Mesothelial cell of epicardium (in vitro differentiated cells): Measurements from ENCODE around the gene PDE4D. TPM values are rescaled to one million over a fixed set of nuclear protein-coding genes. Genes with fewer than 3 reads are reported as not detected.

Experiments used
- DNase-seq, 2 experiments: peaks; one replicate each; pipeline ENCODE4 v3.0.0; 2021; ENCODE audit warnings: low spot score in 2 of 2; ENCODE audit not compliant: unreplicated experiment in 2 of 2
- H3K27ac Mint-ChIP-seq: 2 replicates; pipeline ENCODE4 v1.8.0; 2021; ENCODE audit warnings: mixed read lengths
- H3K27me3 Mint-ChIP-seq: 2 replicates; pipeline ENCODE4 v1.8.0; 2021; ENCODE audit warnings: low read depth, mixed read lengths
- H3K36me3 Mint-ChIP-seq: 2 replicates; pipeline ENCODE4 v1.8.0; 2021; ENCODE audit warnings: mixed read lengths
- H3K4me1 Mint-ChIP-seq: 2 replicates; pipeline ENCODE4 v1.8.0; 2021; ENCODE audit warnings: mixed read lengths
- H3K4me3 Mint-ChIP-seq: 2 replicates; pipeline ENCODE4 v1.8.0; 2021; ENCODE audit warnings: mild to moderate bottlenecking, moderate library complexity, mixed read lengths
- H3K9me3 Mint-ChIP-seq: 2 replicates; pipeline ENCODE4 v1.8.0; 2021; ENCODE audit warnings: mixed read lengths
- total RNA-seq: library from RNA; stranded (reverse); gene quantifications from 3 replicates; pipeline ENCODE4 v1.2.1, GENCODE V29; 2021
- TF ChIP-seq, protein P1 (sequence below): fragments of 200-600 bp; sonication (generic); IDR thresholded peaks from one replicate; pipeline ENCODE4 v1.5.0; 2021; ENCODE audit warnings: antibody characterized with exemption; ENCODE audit not compliant: unreplicated experiment

PDE4D gene
- total RNA-seq, 1 donor from 2014 or later, result 105 TPM

DNA sequence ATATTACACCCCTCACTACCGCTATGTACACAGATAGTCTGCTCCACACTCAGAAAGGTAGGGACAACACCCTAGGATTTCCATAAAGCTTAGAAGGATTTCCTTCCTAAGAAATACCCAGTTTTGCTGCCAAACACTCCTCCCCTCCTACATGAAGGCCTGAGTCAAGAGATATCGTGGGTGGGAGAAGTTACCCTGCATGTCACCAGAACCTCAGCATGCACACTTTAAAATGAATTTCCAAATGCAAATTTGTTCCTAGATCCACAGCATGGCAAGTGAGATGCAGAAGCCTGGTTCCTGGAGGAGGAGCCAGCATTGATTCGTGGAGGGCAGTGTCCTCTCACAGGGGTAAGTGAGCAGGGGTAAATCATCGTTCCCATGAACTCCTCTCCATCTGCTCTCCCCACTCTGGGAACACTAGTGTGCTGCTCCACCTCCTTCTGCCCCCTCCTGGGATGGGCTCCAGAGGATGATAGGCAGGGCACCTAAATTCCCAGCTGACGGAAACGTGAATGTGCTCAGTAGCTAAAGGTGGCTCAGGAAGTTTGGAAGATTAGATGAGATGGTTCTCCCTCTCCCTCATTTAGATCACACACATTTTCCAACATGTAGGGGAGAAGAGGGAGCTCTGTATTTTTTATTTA is 76.7 kb downstream of the PDE4D start:
- H3K27me3 Mint-ChIP-seq, result peaks cover 3% of the 10 kb centered on the region
- H3K27ac Mint-ChIP-seq, result no peak overlapping the region
- no peak for DNase-seq
- H3K9me3 Mint-ChIP-seq, result no peaks in the 10 kb centered on the region
- no peaks in the 10 kb centered on the region for H3K36me3 Mint-ChIP-seq
- no peak overlapping the region for H3K4me3 Mint-ChIP-seq
- peaks cover 4% of the 10 kb centered on the region for H3K4me1 Mint-ChIP-seq
- TF ChIP-seq, protein P1, sequence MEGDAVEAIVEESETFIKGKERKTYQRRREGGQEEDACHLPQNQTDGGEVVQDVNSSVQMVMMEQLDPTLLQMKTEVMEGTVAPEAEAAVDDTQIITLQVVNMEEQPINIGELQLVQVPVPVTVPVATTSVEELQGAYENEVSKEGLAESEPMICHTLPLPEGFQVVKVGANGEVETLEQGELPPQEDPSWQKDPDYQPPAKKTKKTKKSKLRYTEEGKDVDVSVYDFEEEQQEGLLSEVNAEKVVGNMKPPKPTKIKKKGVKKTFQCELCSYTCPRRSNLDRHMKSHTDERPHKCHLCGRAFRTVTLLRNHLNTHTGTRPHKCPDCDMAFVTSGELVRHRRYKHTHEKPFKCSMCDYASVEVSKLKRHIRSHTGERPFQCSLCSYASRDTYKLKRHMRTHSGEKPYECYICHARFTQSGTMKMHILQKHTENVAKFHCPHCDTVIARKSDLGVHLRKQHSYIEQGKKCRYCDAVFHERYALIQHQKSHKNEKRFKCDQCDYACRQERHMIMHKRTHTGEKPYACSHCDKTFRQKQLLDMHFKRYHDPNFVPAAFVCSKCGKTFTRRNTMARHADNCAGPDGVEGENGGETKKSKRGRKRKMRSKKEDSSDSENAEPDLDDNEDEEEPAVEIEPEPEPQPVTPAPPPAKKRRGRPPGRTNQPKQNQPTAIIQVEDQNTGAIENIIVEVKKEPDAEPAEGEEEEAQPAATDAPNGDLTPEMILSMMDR, result no peak

DNA sequence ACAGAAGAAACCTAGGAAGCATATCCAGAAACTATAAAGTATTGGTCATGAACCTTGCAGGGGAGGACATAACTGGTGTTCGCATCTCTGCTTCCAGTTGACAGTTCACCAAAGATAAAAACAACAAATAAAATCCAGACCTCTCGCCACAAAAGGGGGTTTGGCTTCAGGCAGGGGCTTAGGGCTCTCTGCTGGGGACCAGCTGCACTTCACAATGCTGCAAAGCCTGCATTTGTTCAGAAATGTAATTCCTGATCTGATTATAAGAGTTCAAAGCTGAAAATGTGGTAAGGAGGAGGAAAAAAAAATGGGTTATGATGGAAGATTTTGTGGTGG is 79.0 kb downstream of the PDE4D start:
- no peak overlapping the region for H3K27ac Mint-ChIP-seq
- H3K4me1 Mint-ChIP-seq, result peaks cover 8% of the 10 kb centered on the region
- TF ChIP-seq, protein P1, result no peak
- no peak overlapping the region for H3K4me3 Mint-ChIP-seq
- H3K9me3 Mint-ChIP-seq, result no peaks in the 10 kb centered on the region
- peaks cover 8% of the 10 kb centered on the region for H3K27me3 Mint-ChIP-seq
- DNase-seq, result no peak
- H3K36me3 Mint-ChIP-seq, result no peaks in the 10 kb centered on the region

DNA sequence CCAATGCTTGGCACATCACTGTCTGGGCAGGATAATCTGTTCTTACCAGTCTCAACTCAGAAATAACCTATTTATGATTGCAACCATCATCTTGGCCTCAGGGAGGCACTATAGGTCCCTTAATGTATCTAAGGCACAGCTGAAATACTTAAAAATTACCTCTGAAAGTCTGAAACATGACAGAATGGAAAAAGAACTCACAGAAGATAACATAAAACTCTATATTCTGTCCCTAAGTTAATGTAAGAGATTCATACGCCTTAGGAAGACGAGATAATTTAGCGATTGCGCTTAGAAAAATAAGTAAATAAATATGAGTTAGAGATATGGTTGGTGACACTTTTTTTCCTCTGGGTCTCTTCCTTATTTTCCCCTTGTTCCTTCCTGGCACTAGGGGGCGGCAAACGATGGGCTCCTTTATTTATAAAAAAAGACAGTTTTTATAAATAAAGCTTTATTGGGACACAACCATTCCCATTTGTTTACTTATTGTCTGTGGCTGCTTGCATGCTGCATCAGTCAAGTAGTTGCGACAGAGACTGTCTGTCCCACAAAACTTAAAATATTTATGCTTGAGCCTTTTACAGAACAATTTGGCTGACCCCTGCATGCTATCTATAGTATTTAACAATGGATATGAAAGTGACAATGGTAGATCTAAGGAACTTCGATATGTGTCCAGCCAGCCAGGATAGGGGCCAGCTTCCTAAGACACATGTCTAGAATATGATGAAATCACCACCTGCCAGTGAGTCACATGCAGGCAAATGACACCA is 79.6 kb downstream of the PDE4D start:
- Mint-ChIP-seq H3K4me1 (peaks cover 8% of the 10 kb centered on the region), H3K27me3 (peaks cover 8% of the 10 kb centered on the region), H3K27ac (no peak overlapping the region), H3K9me3 (no peaks in the 10 kb centered on the region), H3K4me3 (no peak overlapping the region), H3K36me3 (no peaks in the 10 kb centered on the region)
- TF ChIP-seq, protein P1, result peak; percentile 69
- DNase-seq, result no peak

DNA sequence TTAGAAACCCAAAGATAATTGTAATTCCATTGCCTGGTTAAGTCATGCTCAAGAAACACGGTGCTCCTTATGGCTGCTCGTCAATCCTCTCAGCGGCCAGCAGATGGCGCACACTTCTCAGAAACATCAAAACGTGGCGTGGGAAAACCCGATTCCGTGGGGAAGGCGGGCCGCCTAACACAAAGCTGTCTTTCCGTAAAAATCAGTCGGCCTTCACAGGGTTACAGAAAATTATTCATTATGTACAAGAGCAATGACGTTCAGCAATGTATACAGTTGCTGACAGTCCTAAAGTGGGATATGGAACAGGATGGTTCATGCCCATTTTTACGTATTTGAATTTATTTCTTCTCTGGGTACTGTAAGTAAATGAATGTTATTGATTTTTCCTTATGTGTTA is 83.5 kb downstream of the PDE4D start:
- Mint-ChIP-seq H3K4me3 (peak overlapping the region; percentile 62), H3K27me3 (peaks cover 8% of the 10 kb centered on the region), H3K9me3 (no peaks in the 10 kb centered on the region), H3K4me1 (peaks cover 29% of the 10 kb centered on the region), H3K36me3 (no peaks in the 10 kb centered on the region), H3K27ac (no peak overlapping the region)
- TF ChIP-seq, protein P1, result peak; percentile 98
- peak; percentile 57 to 75 for DNase-seq

DNA sequence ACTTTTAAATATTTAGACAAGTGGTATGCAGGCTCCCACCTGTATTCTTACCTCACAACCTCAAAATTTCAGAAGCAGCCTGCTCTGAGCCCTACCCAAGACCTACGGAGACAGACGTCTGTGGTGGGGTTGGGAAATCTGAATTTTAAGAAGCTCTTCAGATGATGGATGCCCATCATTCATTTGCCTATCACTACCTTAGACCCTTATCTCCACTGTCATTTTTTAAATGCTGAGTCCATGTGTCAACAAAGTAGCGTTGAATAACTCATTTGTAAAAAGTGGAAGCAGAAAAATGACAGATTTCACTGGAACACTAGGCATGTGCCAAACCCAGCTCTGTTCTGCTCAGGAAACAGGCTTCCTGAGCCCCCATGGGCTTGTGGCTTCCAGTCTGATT is 85.7 kb downstream of the PDE4D start:
- Mint-ChIP-seq H3K27me3 (peaks cover 8% of the 10 kb centered on the region), H3K4me1 (peaks cover 25% of the 10 kb centered on the region), H3K27ac (no peak overlapping the region), H3K4me3 (no peak overlapping the region), H3K36me3 (no peaks in the 10 kb centered on the region), H3K9me3 (no peaks in the 10 kb centered on the region)
- TF ChIP-seq, protein P1, result no peak
- DNase-seq, result no peak
